Measurements from ENCODE around the gene AKAP6.

DNA sequence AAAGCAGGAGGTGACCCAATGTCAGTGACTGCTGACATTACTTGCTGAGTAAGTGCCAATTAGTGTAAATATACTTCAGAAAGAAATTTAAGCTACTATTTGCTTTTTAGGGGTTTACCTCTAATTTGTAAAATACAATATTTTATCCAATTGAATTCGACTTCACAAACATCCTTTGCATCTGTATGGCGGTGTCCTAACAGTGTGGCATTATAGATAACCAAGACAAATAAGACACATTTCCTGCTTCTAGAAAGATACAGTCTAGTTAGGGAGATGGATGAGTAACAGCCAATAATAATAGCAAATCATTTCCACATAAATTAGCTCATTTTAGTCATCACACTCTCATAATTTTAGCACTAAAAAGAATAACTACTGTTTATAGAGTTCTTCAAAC is 196.5 kb downstream of the AKAP6 start:
- TF ChIP-seq, protein P1, sequence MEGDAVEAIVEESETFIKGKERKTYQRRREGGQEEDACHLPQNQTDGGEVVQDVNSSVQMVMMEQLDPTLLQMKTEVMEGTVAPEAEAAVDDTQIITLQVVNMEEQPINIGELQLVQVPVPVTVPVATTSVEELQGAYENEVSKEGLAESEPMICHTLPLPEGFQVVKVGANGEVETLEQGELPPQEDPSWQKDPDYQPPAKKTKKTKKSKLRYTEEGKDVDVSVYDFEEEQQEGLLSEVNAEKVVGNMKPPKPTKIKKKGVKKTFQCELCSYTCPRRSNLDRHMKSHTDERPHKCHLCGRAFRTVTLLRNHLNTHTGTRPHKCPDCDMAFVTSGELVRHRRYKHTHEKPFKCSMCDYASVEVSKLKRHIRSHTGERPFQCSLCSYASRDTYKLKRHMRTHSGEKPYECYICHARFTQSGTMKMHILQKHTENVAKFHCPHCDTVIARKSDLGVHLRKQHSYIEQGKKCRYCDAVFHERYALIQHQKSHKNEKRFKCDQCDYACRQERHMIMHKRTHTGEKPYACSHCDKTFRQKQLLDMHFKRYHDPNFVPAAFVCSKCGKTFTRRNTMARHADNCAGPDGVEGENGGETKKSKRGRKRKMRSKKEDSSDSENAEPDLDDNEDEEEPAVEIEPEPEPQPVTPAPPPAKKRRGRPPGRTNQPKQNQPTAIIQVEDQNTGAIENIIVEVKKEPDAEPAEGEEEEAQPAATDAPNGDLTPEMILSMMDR (IDR thresholded peaks at IDR 0.05; ENCODE audit: low read length) = no peak
- TF ChIP-seq EZH2 (IDR thresholded peaks at IDR 0.05; ENCODE audit: borderline replicate concordance, low read length) = no peak
